SHP77 (cell line): ENCODE measurements around the gene PATJ.
"Not testable (repeated sequence)": the region's sequence is repeated elsewhere in the genome, so short reads cannot be mapped to it uniquely, and the experiment has no call there.

Experiments
- DNase-seq, 2 experiments: peaks; one replicate each; lab custom pipeline; 2025; lab: John Stamatoyannopoulos, UW

Gene PATJ

DNA sequence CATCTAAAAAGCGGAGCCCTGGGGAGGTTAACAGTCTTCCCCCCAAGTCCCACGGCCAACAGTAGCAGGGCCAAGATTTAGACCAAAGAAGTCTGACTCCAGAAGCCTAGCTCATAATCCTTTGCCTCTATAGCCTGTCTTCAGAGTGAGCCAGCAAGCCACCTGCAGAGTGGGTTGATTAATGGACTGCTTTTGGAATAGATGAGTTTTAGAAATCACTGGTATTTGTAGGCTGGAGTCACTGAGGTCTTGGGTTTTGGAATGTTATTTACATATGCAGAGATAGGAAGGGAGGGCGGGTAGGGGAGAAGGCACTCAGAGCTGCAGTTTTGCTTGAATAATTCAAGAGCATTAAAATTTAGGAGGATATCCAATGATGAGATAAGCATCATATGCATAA lies 361.6 kb downstream of the PATJ start:
- no peak for DNase-seq

DNA sequence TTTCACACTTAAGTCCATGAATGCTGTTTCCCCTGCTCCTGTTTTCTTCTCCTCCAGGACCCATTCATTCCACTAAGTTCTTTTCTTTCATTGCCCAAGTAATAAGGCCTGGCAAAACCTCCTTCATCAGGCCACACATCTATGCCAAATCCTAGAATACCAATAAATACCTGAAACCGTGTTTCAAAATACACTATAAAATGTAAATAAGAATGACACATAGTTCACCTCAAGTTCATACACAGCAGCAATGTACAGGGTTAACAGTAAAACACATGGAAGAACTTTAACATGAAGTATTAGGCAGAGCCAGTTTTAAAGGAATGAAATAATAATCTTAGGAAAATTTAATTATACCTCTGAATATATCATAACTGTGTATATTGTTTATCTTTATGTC lies 365.6 kb downstream of the PATJ start:
- DNase-seq: no peak

DNA sequence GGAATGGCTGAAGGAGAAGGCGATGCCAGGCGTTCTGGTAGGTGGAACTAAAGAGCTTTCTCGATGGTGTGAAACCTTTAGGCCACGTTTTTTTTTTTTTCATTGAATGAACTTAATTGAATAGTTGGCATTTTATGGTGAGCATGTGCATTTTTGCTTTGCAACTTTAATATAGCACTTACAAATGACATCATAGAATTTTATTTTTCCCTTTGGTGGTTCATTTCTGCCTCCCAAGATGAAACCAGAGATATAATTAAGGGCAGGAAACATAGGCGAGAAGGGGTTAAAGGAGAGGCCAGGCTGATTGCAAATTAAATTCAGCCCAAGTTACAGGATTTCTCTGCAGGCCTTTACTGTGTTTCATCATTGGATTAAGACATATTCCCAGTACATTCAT lies 366.8 kb downstream of the PATJ start:
- DNase-seq: no peak

DNA sequence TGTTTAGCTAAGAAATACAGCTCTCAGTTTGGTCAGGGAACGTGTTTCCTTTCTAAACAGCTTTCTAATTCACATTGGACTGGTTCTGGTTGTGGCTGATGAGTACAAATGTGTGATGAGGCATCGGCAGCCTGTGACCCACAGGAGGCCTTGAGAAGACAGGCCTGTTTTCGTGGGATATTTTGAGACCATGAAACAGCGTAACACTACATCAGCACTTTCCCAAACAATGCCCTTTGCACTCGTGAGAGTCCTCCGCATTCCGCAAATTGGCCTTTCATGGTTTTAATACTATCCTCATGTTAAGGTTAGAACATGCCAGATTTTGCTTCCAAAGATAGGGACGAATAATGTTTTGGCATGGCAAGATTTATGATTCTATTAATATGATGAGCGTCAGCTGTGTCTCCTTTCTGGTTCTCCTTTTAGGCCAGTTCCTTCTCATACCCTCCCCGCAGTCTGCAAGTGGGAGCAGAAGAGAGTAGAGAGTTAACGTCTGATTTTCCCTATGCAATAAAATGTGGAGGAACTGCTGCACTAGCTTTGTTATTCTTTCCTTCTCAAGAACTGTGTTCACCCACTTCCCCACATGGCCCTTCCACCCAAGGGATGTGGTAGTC lies 368.0 kb downstream of the PATJ start:
- no peak for DNase-seq

DNA sequence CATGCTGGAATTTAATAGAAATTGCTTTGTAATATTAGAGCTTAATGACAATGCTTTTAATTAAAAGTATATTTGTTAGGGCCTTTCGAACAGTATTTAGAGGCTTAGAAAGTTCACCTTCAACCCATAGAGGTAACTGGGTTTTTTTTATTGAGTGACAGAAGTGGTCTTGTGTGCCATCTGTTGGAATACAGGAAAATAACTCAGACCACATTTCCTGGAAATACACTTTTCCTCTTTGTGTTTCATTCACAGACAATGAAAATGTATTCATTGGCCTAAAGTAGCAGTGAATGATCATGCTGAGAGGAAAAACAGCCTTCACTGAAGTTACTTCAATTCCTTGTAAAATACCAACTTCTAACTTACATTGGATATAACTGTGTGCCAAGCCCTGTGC lies 368.8 kb downstream of the PATJ start:
- no peak for DNase-seq

DNA sequence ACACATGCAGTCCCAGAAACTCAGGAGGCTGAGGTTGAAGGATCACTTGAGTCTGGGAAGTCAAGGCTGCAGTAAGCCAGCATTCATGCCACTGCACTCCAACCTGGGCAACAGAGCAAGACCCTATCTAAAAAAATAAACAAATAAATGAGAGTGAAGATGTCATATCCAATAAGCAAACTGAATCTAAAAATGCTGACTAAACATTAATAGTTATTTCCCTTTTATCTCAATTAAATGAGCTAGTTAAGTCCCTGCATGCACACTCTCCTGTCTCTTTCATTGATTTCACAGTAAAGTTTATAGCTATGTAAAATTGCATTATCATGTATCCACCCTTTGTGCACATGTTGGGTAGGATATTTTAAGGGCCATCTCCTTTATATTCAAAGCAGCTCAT lies 371.2 kb downstream of the PATJ start:
- DNase-seq: no peak

DNA sequence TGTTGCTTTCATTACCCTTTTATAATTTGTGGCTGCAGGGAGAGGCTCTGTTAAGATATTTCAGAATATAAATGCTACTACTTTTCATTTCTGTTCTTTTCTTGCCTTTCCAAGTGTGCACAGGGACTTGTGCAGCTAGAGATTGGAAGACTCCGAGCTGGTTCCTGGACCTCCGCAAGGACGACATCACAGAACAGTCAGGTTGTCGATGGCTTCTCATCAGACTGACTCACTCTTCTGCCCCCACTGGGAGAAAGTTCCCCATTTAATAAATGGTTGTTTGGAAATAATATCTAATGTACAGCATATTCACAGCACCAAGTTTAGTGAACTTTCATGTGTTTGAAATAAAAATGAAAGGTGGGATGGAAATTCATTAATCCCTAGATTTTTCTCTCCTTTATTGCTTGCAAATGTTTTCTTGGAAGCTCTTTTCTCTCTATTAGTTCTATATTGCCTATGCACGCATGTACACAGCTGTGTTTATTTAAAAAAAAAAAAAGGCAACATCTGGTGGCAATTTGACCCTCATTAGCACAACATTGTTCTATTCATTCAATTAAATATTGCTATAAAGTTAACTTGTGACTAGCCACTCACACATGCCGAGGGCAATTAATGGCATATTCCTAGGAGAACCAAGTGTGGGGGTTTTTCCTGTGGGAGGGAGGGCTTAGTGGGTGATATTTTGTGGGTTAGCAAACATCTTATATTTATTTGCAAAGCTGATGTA lies 374.9 kb downstream of the PATJ start:
- DNase-seq: no peak

DNA sequence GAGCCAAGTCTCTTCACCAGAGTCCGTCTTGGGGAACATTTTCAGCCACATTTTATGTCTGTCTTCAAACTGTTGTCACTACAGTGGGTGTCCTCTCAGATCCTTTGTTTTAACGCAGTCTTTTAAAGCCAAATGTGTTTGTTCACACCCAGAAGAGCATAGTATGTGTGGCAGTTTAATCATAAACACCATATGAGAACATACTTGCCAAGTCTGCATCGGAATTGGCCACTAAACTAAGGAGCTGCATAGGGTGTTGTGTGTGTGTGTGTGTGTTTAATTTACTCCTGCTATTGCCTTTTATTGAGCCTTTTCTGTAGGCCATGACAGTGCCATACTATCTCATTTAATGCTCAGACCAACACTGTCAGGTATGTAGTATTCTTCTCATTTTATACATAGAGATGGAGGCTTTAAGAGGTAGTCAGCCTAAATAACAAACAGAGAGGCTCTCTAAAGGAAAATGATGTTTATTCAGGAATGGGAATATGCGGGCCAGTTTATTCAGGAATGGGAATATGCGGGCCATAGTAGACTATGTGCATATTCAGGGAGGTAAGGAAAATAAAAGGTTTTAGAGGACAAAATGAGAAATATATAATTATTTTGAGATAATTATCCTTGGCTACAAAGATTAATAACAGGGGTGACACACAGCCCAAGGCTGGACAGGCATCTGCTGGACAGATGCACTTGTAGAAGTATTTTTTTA lies 384.5 kb downstream of the PATJ start:
- no peak for DNase-seq

DNA sequence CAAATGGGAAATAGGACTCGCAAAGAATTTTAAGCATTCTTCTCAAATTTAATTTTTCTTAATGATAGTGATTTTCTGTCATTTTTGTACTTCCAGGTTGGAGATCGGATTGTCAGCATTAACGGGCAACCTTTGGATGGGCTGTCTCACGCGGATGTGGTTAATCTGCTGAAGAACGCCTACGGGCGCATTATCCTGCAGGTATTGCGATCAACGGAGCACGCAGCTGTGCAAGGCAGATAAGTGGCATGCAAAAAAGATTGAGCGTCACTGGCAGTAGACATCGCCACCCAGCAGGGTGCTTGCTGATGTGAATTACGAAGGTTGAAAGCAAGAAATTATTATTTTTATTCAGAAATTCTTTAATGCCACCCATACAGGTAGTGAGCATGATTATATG lies 386.5 kb downstream of the PATJ start:
- DNase-seq: no peak

DNA sequence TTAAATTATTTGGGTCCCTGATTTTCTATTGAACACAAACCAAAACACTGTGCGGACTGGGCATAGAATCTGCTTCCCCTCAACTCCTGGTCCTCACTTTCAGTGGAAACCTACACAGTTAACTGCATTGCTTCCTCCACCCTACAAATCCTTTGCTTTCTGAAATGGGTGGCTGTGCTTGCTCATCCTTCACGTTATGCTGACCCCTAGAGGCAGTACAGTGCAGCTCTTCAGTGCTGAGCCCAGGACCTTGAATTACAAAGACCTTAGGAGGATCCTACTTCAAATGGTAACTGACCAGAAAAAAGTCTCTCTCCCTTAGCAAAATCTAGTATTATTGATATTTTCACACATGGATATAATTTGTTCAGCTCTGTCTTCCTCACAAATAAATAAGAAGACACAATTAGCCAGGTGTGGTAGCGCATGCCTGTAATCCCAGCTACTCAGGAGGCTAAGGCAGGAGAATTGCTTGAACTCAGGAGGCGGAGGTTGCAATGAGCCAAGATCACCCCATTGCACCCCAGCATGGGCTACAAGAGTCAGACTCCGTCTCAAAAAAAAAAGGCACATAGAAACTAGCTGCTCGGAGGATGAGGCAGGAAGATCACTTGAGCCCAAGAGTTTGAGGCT lies 388.9 kb downstream of the PATJ start:
- peak; percentile 49 to 64 for DNase-seq

DNA sequence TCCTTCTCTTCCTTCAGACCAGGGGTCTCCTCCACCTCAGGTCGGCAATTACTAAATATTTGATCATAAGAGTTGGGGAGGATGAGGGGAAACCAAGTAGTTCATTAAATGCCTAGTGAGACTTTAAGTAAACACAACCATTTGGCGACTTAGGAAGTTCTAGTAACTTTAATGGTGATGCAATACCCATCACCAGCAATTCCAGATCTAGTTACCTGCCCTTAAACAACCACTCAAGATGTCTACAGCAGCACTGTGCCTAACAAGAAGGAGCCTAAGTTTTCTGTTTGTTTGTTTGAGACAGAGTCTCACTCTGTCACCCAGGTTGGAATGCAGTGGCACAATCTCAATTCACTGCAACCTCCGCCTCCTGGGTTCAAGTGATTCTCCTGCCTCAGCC lies 395.7 kb downstream of the PATJ start:
- no peak for DNase-seq

DNA sequence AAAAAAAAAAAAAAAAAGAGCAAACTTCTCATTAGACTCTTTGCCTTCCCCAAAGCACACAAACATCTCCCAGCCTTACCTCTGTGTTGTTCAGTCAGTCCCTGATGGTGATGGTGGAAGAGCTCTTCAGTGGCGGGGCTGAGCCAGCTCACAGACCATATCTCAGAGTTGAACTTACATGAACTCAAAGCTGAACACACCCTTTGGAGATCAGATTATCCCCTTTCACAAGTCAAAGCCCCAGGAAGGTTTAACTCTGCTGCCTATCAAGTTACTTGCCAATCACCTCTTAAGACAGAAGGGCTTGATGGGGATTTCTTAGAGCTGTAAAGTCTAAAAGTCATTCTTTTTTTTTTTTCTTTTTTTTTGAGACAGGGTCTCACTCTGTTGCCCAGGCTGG lies 397.1 kb downstream of the PATJ start:
- no peak for DNase-seq

DNA sequence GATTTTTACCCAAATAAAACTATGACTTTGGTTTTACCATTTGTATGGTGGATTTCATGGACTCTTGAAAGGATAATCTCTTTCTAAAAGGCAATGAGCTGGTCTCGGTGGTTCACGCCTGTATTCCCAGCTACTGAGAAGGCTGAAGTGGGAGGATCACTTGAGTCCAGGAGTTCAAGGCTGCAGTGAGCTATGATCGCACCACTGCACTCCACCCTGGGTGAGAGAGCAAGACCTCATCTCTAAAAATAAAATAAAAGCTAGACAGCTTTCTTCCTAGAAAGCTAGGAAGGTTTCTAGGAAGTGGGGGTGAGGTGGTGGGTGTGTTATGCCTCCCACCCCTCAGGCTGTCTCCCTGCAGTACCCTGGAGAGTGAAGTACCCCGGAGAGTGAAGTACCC lies 398.4 kb downstream of the PATJ start:
- DNase-seq: no peak

DNA sequence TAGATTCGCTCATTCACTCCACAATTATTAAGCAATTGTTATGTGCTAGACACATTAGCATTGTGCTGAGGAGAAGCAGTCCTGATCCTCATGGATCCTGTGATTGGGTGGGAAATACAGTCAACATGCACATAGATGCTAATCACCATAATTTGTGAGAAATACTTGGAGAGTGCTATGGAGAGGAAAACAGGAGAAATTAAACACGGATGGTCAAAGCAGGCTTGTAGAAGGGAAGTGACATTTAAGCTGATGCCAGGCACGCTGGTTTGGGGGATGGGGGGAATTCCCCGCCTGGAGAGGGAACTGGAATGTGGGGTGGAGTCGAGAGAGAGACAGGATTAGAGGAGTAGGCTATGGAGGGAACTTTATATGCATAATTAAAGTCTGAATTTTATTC lies 400.2 kb downstream of the PATJ start:
- DNase-seq: no peak

DNA sequence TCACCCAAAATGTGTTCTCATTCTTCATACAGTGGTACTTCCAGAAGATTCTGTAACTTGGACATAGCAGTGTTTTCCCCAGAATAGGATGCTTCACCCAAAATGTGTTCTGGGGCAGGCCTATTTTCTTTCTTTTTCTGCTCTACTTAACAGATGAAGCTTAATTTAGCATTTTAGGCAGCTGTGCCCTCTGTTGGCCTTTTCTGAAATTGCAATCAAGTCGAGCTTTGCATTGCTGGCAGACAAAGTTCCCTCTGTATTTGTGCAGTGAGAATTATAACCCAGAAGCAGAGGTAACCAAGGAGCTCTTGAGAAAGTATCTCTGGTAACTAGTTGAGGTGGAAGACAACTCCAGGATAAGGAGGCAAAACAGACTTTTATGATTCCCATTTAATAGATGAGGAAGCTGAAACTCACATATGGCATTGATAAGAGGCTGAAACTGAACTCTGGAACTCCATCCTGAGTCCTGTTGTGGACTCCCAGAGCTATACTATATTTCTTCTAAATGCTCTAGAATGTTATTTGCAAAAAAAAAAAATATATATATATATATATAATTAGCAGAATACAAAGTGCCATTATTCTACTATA lies 402.1 kb downstream of the PATJ start:
- DNase-seq: peak; percentile 17 to 21

DNA sequence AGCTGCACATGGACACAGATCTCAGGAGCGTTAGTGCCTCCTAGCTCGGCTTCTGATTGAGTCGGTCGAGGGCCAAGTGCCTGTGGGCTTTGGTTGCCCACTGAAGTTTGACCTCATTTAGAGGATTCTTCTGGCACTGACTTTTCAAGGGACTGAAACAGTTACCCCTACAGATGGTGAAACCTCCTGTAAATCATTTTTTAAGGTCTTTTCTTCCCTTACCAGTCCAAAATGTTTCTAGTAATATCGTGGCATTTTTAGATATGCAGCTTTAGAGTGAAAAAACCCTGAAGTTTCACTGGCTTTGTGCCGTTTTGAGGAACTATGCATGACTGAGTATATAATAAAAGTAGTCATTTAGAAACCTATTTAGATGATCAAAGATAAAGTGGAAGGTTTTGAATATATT lies 417.7 kb downstream of the PATJ start:
- DNase-seq: no peak

DNA sequence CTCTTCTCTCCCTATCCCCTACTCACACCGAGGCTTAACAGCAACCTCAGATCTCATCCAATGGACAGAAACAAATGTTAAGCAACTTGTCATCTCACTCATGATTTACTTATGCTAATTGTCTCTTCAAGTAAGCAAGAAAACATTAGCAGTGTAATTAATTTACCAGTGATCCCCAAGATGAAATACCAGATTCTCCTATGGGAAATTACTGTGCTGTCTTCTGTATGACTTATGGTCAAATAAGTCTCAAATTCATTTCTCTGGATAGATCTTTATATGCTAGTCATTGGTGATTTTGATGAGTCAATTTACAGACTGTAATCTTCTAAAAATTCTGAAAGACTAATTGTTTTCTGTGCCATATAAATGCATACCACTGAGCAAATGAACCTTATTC lies 419.4 kb downstream of the PATJ start:
- DNase-seq: no peak

DNA sequence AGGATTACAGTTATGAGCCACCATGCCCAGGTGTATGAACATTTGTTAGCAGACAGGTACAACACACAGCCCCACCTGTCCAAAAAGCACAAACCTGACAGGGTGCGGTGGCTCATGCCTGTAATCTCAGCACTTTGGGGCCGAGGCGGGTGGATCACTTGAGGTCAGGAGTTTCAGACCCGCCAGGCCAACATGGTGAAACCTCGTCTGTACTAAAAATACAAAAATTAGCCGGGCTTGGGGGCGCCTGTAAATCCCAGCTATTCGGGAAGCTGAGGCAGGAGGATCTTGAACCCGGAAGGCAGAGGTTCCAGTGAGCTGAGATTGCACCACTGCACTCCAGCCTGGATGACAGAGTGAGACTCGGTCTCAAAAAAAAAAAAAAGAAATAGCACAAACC lies 428.1 kb downstream of the PATJ start:
- not testable (repeated sequence) for DNase-seq

DNA sequence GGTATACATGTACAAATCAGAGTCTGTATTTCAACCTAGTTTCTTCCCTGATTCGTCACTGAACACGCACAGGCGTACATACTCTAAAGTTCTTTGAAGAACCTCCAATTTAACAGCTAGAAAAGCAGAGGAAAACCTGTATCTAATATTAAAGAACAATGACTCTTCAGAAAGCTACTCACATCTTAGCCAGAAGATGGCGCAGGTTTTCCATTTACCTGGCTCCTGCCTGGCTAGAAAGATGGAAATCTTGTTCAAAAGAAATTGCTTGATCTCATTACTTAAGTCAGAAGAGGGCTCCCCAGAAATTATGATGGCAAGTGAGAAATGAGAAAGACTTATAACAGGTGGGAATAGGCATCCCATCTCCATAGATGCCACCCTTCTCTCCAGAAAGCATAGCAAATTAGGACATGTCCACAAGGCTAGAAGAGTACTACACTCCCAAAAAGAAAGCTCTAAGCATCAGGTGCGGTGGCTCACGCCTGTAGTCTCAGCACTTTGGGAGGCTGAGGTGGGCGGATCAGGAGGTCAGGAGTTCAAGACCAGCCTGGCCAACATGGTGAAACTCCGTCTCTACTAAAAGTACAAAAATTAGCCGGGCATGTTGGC lies 433.4 kb downstream of the PATJ start:
- DNase-seq: peak; percentile 4 to 66

DNA sequence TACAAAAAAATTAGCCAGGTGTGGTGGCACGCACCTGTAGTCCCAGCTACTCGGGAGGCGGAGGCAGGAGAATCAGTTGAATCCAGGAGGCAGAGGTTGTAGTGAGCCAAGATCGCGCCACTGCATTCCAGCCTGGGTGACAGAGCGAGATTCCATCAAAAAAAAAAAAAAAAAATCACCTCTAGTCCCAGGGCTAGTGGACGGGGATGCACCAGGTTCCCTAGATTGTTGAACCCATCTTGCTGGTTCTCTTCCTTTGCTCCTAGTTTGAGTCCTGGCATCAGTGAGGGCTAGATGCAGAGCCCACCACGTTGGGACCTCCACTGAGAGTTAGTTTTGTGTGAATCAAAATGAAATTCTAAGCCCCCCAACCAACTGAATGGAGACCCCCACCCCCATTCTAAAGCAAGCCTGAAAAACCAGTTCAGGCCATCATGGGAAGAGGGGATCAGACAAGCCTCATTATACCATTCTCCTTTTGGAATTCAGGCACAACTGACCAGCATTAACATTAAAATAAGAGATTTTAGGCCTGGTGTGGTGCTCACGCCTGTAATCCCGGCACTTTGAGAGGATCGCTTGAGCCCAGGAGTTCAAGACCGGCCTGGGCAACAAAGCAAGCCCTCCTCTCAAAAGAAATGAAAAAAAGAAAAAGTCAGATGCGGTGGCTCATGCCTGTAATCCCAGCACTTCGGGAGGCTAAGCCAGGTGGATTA lies 434.5 kb downstream of the PATJ start:
- no peak for DNase-seq

DNA sequence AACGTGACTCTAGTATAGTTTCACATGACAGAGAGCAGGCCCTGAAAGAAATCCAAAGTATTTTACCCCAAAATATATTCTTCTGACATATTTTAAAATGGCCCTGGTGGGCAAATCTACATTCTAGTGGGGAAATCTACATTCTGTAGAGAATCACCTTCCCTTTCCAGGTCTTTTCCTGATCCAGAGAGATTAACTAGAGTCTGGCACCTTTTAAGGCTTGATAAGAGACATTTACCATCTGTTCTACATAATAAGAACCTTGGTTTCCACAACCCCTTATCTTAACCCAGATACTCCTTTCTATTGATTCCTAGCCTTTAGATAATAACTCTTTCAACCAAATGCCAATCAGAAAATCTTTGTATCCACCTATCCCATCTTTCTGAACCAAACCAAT lies 435.3 kb downstream of the PATJ start:
- no peak for DNase-seq
